Kidney (tissue), 14 donors: ENCODE data around the gene IDH3B. TPM values are rescaled to one million over a fixed set of nuclear protein-coding genes. Genes with fewer than 3 reads are reported as not detected.
A peak's percentile ranks its signal among the peaks of the same experiment; 100 is the strongest.
"Not testable (repeated sequence)": the region's sequence is repeated elsewhere in the genome, so short reads cannot be mapped to it uniquely, and the experiment has no call there.

Experiments used
- DNase-seq, 5 donors: peaks; one replicate each; pipeline ENCODE4 v3.0.0-alpha.2; 2013 to 2020
- FAIRE-seq: peaks from 2 replicates; lab custom pipeline; 2012; peaks lifted over from hg19 to GRCh38; lab: Jason Lieb, UNC
- H3K27ac ChIP-seq, 2 donors: one replicate each; pipeline ENCODE4 v1.7.0; 2013; ENCODE audit warnings: low read depth in 2 of 2, low read length in 2 of 2, inconsistent platforms in 1 of 2
- H3K27me3 ChIP-seq: one replicate; pipeline ENCODE4 v1.7.1; 2013; ENCODE audit warnings: low read length, inconsistent platforms; ENCODE audit not compliant: control insufficient read depth, insufficient read depth
- H3K36me3 ChIP-seq, 3 donors: one replicate each; pipeline versions ENCODE4 v1.7.0 to v1.7.1; 2013; ENCODE audit warnings: low read length in 3 of 3, control low read depth in 1 of 3, inconsistent platforms in 1 of 3; ENCODE audit not compliant: insufficient read depth in 3 of 3, control insufficient read depth in 2 of 3
- H3K4me1 ChIP-seq, 3 donors: one replicate each; pipeline versions ENCODE4 v1.7.0 to v1.7.1; 2013; ENCODE audit warnings: low read length in 3 of 3, inconsistent platforms in 1 of 3, low read depth in 1 of 3; ENCODE audit not compliant: control insufficient read depth in 2 of 3, insufficient read depth in 2 of 3
- H3K4me3 ChIP-seq, 3 donors: one replicate each; pipeline versions ENCODE4 v1.7.0 to v1.8.1; 2013; ENCODE audit warnings: low read length in 3 of 3, control low read depth in 1 of 3, inconsistent platforms in 1 of 3
- H3K9ac ChIP-seq, 3 donors: one replicate each; pipeline versions ENCODE4 v1.7.0 to v1.7.1; 2013; ENCODE audit warnings: low read length in 3 of 3, control low read depth in 1 of 3, inconsistent platforms in 1 of 3
- H3K9me3 ChIP-seq, 3 donors: one replicate each; pipeline versions ENCODE4 v1.7.0 to v1.7.1; 2013; ENCODE audit warnings: low read length in 3 of 3, control low read depth in 1 of 3, inconsistent platforms in 1 of 3; ENCODE audit not compliant: control insufficient read depth in 2 of 3, insufficient read depth in 1 of 3
- CTCF ChIP-seq: IDR thresholded peaks from 3 replicates; pipeline ENCODE4 v1.5.1; 2012; ENCODE audit warnings: mild to moderate bottlenecking, moderate library complexity, borderline replicate concordance; ENCODE audit not compliant: insufficient read depth; ENCODE audit errors: extremely low read depth
- intact Hi-C: fragments of 100-400 bp; cut with DNase I; formaldehyde crosslinking; loops from one replicate; pipeline ENCODE4 v1.11.1; 2022
- polyA plus RNA-seq: library from polyadenylated mRNA; stranded (reverse); fragments of 350-450 nt; fragmentation: Illumina TruSeq; extraction: RNeasy Lipid Tissue Mini Kit (QIAGEN cat#74804); gene quantifications from one replicate; pipeline ENCODE4 v1.2.3, GENCODE V29; 2014; ENCODE audit warnings: low read depth, low replicate concordance; ENCODE audit not compliant: insufficient read depth
- total RNA-seq: library from RNA; stranded (reverse); fragmentation: NEBNext Ultra II Directional; extraction: Animal tissue kit (Norgen Biotek cat#: 25700); gene quantifications from one replicate; pipeline ENCODE4 v1.2.1, GENCODE V29; 2021
- donor health status: control.
- donor health status: control.
- donor health status: control.
- donor health status: control.
- donor health status: control.
- donor health status: DM: yes; HTN: yes; CAD: no.
- donor health status: Normal renal cell carcinoma (clear cell type).

IDH3B gene
- total and polyA plus RNA-seq, 2 donors from 2014 or later = 77.3 to 134 TPM

GRCh38 chr20:2690718-2691117, 26.7 kb upstream of the IDH3B start:
- Histone ChIP-seq H3K36me3 (no peaks in the 10 kb centered on the region), H3K27me3 (peaks cover 8% of the 10 kb centered on the region), H3K4me3 (no peak overlapping the region), H3K9ac (no peak overlapping the region), H3K4me1 (peaks cover 0 to 4% (median 0%) of the 10 kb centered on the region in 3 donors), H3K9me3 (no peaks in the 10 kb centered on the region), H3K27ac (no peak overlapping the region)
- TF ChIP-seq CTCF = no peak
- FAIRE-seq = no peak
- peak in 2 of 5 donors; percentile 40 to 73 for DNase-seq
- intact Hi-C loops = no loop called here

GRCh38 chr20:2690213-2690612, 26.2 kb upstream of the IDH3B start:
- no peak for DNase-seq

GRCh38 chr20:2688041-2688591, 24.1 kb upstream of the IDH3B start:
- peak; percentile 38 for TF ChIP-seq CTCF
- H3K9ac ChIP-seq = no peak overlapping the region
- FAIRE-seq (no peak), DNase-seq (peak; percentile 63 to 82 (median 74))
- H3K36me3 ChIP-seq = no peaks in the 10 kb centered on the region
- H3K27me3 ChIP-seq = no peaks in the 10 kb centered on the region
- no peak overlapping the region for H3K4me3 ChIP-seq
- intact Hi-C loops = no loop called here
- peaks cover 0 to 4% (median 0%) of the 10 kb centered on the region in 3 donors for H3K4me1 ChIP-seq
- H3K9me3 ChIP-seq = no peaks in the 10 kb centered on the region
- no peak overlapping the region for H3K27ac ChIP-seq

More at GRCh38 chr20:2690213-2690612, 26.2 kb upstream of the IDH3B start:
- H3K27ac ChIP-seq = no peak overlapping the region
- TF ChIP-seq CTCF = no peak
- peaks cover 5% of the 10 kb centered on the region for H3K27me3 ChIP-seq
- no peaks in the 10 kb centered on the region for H3K9me3 ChIP-seq
- intact Hi-C loops = no loop called here
- H3K4me1 ChIP-seq = peaks cover 0 to 4% (median 0%) of the 10 kb centered on the region in 3 donors
- H3K36me3 ChIP-seq = no peaks in the 10 kb centered on the region
- no peak overlapping the region for H3K4me3 ChIP-seq
- H3K9ac ChIP-seq = no peak overlapping the region
- FAIRE-seq = no peak

- H3K4me1 ChIP-seq = peaks cover 0 to 4% (median 0%) of the 10 kb centered on the region in 3 donors
Observed at GRCh38 chr20:2687514-2687913, 23.5 kb upstream of the IDH3B start.

GRCh38 chr20:2684817-2685216, 20.8 kb upstream of the IDH3B start:
- not testable (repeated sequence) for H3K27ac ChIP-seq

More at GRCh38 chr20:2687514-2687913, 23.5 kb upstream of the IDH3B start:
- Histone ChIP-seq H3K9me3 (no peaks in the 10 kb centered on the region), H3K27ac (no peak overlapping the region), H3K27me3 (no peaks in the 10 kb centered on the region), H3K36me3 (no peaks in the 10 kb centered on the region), H3K9ac (no peak overlapping the region), H3K4me3 (no peak overlapping the region)
- no peak for FAIRE-seq
- no peak for TF ChIP-seq CTCF
- no peak for DNase-seq
- intact Hi-C loops = no loop called here

More at GRCh38 chr20:2684817-2685216, 20.8 kb upstream of the IDH3B start:
- intact Hi-C loops, H3K4me1 ChIP-seq, H3K36me3 ChIP-seq, H3K4me3 ChIP-seq, H3K9me3 ChIP-seq, DNase-seq, H3K27me3 ChIP-seq, FAIRE-seq, H3K9ac ChIP-seq: not testable (repeated sequence)
